HepG2 (cell line): ENCODE results near the gene EGFR. TPM values are rescaled to one million over a fixed set of nuclear protein-coding genes. Genes with fewer than 3 reads are reported as not detected.

Experiments used
- ARNTL ChIP-seq: sonication (generic); formaldehyde crosslinking; IDR thresholded peaks from 2 replicates; pipeline ENCODE4 v1.4.0; 2020; ENCODE audit warnings: mild to moderate bottlenecking, missing genetic modification reagents
- ATAD3A ChIP-seq: sonication (generic); formaldehyde crosslinking; IDR thresholded peaks from 2 replicates; pipeline ENCODE4 v1.4.0; 2020; ENCODE audit warnings: missing genetic modification reagents
- ATF7 ChIP-seq, 2 experiments: fragments of 450-650 bp in 1 of 2; sonication (generic) in 1 of 2; formaldehyde crosslinking in 1 of 2; IDR thresholded peaks; 2 replicates each; pipeline versions ENCODE4 v1.4.0 to v1.6.1; 2016 to 2020; ENCODE audit warnings: antibody characterized with exemption in 1 of 2, mild to moderate bottlenecking in 1 of 2, missing genetic modification reagents in 1 of 2
- EP300 ChIP-seq, 3 experiments: sonication (generic) in 1 of 3; formaldehyde crosslinking in 1 of 3; IDR thresholded peaks; 2 replicates each; pipeline versions ENCODE4 v1.5.1 to v1.6.1; 2011 to 2020; ENCODE audit warnings: low read depth in 2 of 3, low read length in 2 of 3, borderline replicate concordance in 1 of 3, improper control_type of control experiment in 1 of 3, mild to moderate bottlenecking in 1 of 3, missing genetic modification reagents in 1 of 3, moderate library complexity in 1 of 3
- ESRRA ChIP-seq: sonication (generic); formaldehyde crosslinking; IDR thresholded peaks from 2 replicates; pipeline ENCODE4 v1.5.1; 2020; ENCODE audit warnings: mild to moderate bottlenecking, low read depth, missing genetic modification reagents
- FOXC1 ChIP-seq: sonication (generic); formaldehyde crosslinking; IDR thresholded peaks from 2 replicates; pipeline ENCODE4 v1.8.0; 2022; ENCODE audit warnings: mild to moderate bottlenecking, missing genetic modification reagents, borderline replicate concordance
- FOXP4 ChIP-seq: sonication (generic); formaldehyde crosslinking; IDR thresholded peaks from 2 replicates; pipeline ENCODE4 v1.4.0; 2020; ENCODE audit warnings: missing genetic modification reagents
- HOXD1 ChIP-seq: sonication (generic); formaldehyde crosslinking; IDR thresholded peaks from 2 replicates; pipeline ENCODE4 v1.5.0; 2020; ENCODE audit warnings: missing genetic modification reagents
- KDM1A ChIP-seq: IDR thresholded peaks from 2 replicates; pipeline ENCODE4 v1.6.1; 2016; ENCODE audit warnings: missing compliant biosample characterization
- KLF6 ChIP-seq: IDR thresholded peaks from 2 replicates; pipeline ENCODE4 v1.8.0; 2016; ENCODE audit warnings: missing biosample characterization, missing genetic modification reagents
- MTA1 ChIP-seq: sonication (generic); formaldehyde crosslinking; IDR thresholded peaks from 2 replicates; pipeline ENCODE4 v1.4.0; 2020; ENCODE audit warnings: missing genetic modification reagents, mild to moderate bottlenecking, borderline replicate concordance
- MXI1 ChIP-seq: IDR thresholded peaks from 3 replicates; pipeline ENCODE4 v1.6.1; 2012; ENCODE audit warnings: low read depth, low read length, inconsistent platforms, borderline replicate concordance
- NCOA2 ChIP-seq: sonication (generic); formaldehyde crosslinking; IDR thresholded peaks from 2 replicates; pipeline ENCODE4 v1.8.0; 2022; ENCODE audit warnings: inconsistent platforms
- NR2F1 ChIP-seq, 2 experiments: fragments of 450-650 bp in 1 of 2; formaldehyde crosslinking in 1 of 2; IDR thresholded peaks; 2 replicates each; pipeline versions ENCODE4 v1.5.0 to v1.6.1; 2016 to 2020; ENCODE audit warnings: mild to moderate bottlenecking in 1 of 2, missing compliant biosample characterization in 1 of 2, missing genetic modification reagents in 1 of 2, moderate library complexity in 1 of 2
- PAXIP1 ChIP-seq: sonication (generic); formaldehyde crosslinking; conservative IDR thresholded peaks from 2 replicates; pipeline ENCODE4 v1.4.0; 2020; ENCODE audit warnings: mild to moderate bottlenecking, missing genetic modification reagents, moderate library complexity
- SOX6 ChIP-seq, 2 experiments: fragments of 450-650 bp in 1 of 2; sonication (generic) in 1 of 2; formaldehyde crosslinking in 1 of 2; IDR thresholded peaks; 2 replicates each; pipeline versions ENCODE4 v1.4.0 to v1.6.1; 2017 to 2020; ENCODE audit warnings: antibody characterized with exemption in 1 of 2, mild to moderate bottlenecking in 1 of 2, missing genetic modification reagents in 1 of 2
- TRIM24 ChIP-seq: sonication (generic); formaldehyde crosslinking; IDR thresholded peaks from 2 replicates; pipeline ENCODE4 v1.8.0; 2022; ENCODE audit warnings: mild to moderate bottlenecking, missing genetic modification reagents
- U2AF1 ChIP-seq: fragments of 200-400 bp; formaldehyde crosslinking; optimal IDR thresholded peaks from 2 replicates; pipeline ENCODE3; 2017; ENCODE audit warnings: mild to moderate bottlenecking, low read depth, low read length
- ZFP36 ChIP-seq: fragments of 150-350 bp; IDR thresholded peaks from 2 replicates; pipeline ENCODE4 v1.6.1; 2018; ENCODE audit warnings: borderline replicate concordance, low read length, low read depth; ENCODE audit not compliant: partially characterized antibody
- ZNF772 ChIP-seq: sonication (generic); formaldehyde crosslinking; IDR thresholded peaks from 2 replicates; pipeline ENCODE4 v1.5.0; 2020; ENCODE audit warnings: mild to moderate bottlenecking, missing genetic modification reagents
- polyA plus RNA-seq, 8 experiments: library from polyadenylated mRNA; depleted of rRNA in 3 of 8; stranded (reverse) in 7 of 8; unstranded in 1 of 8; fragments of >200 nt; fragmentation: Illumina TruSeq in 4 of 8; extraction: Trizol in 4 of 8; gene quantifications; 2 replicates each; pipeline versions ENCODE4 v1.2.1 to v1.2.3, GENCODE V29; 2011 to 2016; ENCODE audit warnings: low read depth in 4 of 8, missing spikeins in 1 of 8, mixed read lengths in 1 of 8; ENCODE audit not compliant: insufficient read depth in 1 of 8
- total RNA-seq, 5 experiments: library from RNA; depleted of rRNA; stranded (reverse); fragments of >200 nt; fragmentation: Illumina TruSeq; extraction: Trizol; gene quantifications; 2 replicates each; pipeline ENCODE4 v1.2.3, GENCODE V29; 2016; ENCODE audit warnings: low read depth in 1 of 5
- TF ChIP-seq, protein P1 (sequence below): IDR thresholded peaks from 2 replicates; pipeline ENCODE4 v1.6.1; 2012; ENCODE audit warnings: inconsistent platforms

Gene EGFR
- total and polyA plus RNA-seq, 2 of the 13 experiments (the other 11 are each of a cell fraction or from before 2014, with no cell fraction given), result 7.0 to 10.0 TPM

DNA sequence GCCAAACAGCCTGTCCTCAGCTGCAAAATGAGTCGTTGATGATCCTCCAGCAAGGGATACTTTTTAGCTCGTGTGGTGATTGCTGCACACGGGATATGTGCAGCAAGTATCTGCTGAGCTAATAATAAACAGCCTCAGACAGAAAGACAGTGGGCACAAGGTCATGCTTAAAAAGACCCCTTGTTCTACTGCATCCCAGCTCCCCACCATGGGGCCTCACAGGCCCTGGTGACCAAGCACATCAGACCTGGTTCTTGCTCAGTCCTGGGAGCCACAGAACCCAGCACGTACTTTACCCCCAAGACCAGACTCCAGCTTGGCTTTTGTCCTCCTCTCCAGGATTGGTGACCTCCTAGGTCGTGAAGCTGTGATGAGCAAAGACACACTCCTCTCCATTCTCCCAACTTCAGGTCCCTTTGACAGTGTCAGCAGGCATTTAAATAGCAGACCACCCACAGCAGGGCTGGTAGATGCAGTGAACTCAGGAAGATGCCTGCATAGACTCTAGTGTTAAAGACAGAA, 50.5 kb downstream of the EGFR start (continued):
- TF ChIP-seq PAXIP1 (peak; percentile 80), NR2F1 (CRISPR knock-in tag; IDR thresholded peaks at IDR 0.05) (peak; percentile 39 to 65), SOX6 (IDR thresholded peaks at IDR 0.05) (no peak), SOX6 (CRISPR knock-in tag; IDR thresholded peaks at IDR 0.05) (peak; percentile 79), FOXP4 (CRISPR knock-in tag) (peak; percentile 48; the same call in 1 of the 2 replicates), ZFP36 (no peak), HOXD1 (no peak), MXI1 (no peak), ZNF772 (no peak), EP300 (IDR thresholded peaks at IDR 0.05; ENCODE audit: low read depth in 2 of 2, low read length in 2 of 2) (peak in 1 of 2 experiments; percentile 69; a peak in 2 of 4 replicates), EP300 (CRISPR knock-in tag; IDR thresholded peaks at IDR 0.05; ENCODE audit: borderline replicate concordance) (no peak), KLF6 (no peak), KDM1A (0 out of 2 replicates have a peak, but pooled peaks have one; percentile 11), U2AF1 (no peak), ARNTL (0 out of 2 replicates have a peak, but pooled peaks have one; percentile 45), ATAD3A (no peak), ATF7 (IDR thresholded peaks at IDR 0.05) (no peak), ATF7 (CRISPR knock-in tag; IDR thresholded peaks at IDR 0.05) (no peak), ESRRA (peak; percentile 93), NCOA2 (CRISPR knock-in tag) (no peak), TRIM24 (no peak), FOXC1 (CRISPR knock-in tag) (no peak), MTA1 (peak; percentile 83; the same call in 1 of the 2 replicates)
- TF ChIP-seq, protein P1, sequence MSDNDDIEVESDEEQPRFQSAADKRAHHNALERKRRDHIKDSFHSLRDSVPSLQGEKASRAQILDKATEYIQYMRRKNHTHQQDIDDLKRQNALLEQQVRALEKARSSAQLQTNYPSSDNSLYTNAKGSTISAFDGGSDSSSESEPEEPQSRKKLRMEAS, result peak; percentile 61
